MCF 10A (cell line): Measurements from ENCODE around the gene TTC23L. TPM values are rescaled to one million over a fixed set of nuclear protein-coding genes. Genes with fewer than 3 reads are reported as not detected.

ENCODE experiments used
- BruUV-seq: library from RNA; stranded (reverse); fragments of 400-500 nt; replicated peaks from 2 replicates; lab custom pipeline; 2021; lab: Mats Ljungman, UMichigan
- CTCF ChIA-PET: fragments of 300-600 bp; sonication (Branson Sonifier 250); formaldehyde crosslinking; extraction: SDS; loops from one replicate; lab custom pipeline; 2021; ENCODE audit warnings: antibody characterized with exemption, inconsistent platforms; lab: Yijun Ruan, JAX
- POLR2A ChIA-PET: fragments of 300-600, 350-650 bp; sonication (Branson Sonifier 250); formaldehyde crosslinking; extraction: SDS; loops from one replicate; lab custom pipeline; 2020; ENCODE audit warnings: antibody characterized with exemption, inconsistent platforms; lab: Yijun Ruan, JAX
- DNase-seq: peaks from one replicate; pipeline ENCODE4 v3.0.0-alpha.2; 2018; ENCODE audit not compliant: unreplicated experiment
- H3K27ac Mint-ChIP-seq: one replicate; pipeline ENCODE4 v1.8.0; 2022; ENCODE audit warnings: mild to moderate bottlenecking, low read depth, mixed read lengths; ENCODE audit not compliant: unreplicated experiment
- H3K27me3 Mint-ChIP-seq: one replicate; pipeline ENCODE4 v1.8.0; 2022; ENCODE audit warnings: mixed read lengths; ENCODE audit not compliant: insufficient read depth, unreplicated experiment
- H3K36me3 Mint-ChIP-seq: one replicate; pipeline ENCODE4 v1.8.0; 2022; ENCODE audit warnings: mild to moderate bottlenecking, moderate library complexity, mixed read lengths; ENCODE audit not compliant: insufficient read depth, unreplicated experiment
- H3K4me1 Mint-ChIP-seq: one replicate; pipeline ENCODE4 v1.8.0; 2022; ENCODE audit warnings: mixed read lengths; ENCODE audit not compliant: insufficient read depth, unreplicated experiment
- H3K4me3 Mint-ChIP-seq: one replicate; pipeline ENCODE4 v1.8.0; 2022; ENCODE audit warnings: mild to moderate bottlenecking, moderate library complexity, mixed read lengths; ENCODE audit not compliant: unreplicated experiment
- H3K9me3 Mint-ChIP-seq: one replicate; pipeline ENCODE4 v1.8.0; 2022; ENCODE audit warnings: mixed read lengths; ENCODE audit not compliant: unreplicated experiment
- intact Hi-C: fragments of 100-400 bp; cut with micrococcal nuclease; formaldehyde crosslinking; loops from 2 replicates; pipeline ENCODE4 v1.14.1; 2022
- total RNA-seq: library from RNA; stranded (reverse); gene quantifications from 2 replicates; pipeline ENCODE4 v1.2.3, GENCODE V29; 2022
- TF ChIP-seq, protein P1 (sequence below): fragments of 200-600 bp; IDR thresholded peaks from one replicate; pipeline ENCODE4 v1.8.0; 2022; ENCODE audit warnings: antibody characterized with exemption, mild to moderate bottlenecking; ENCODE audit not compliant: unreplicated experiment

The TTC23L gene
- total RNA-seq, 1 experiment from 2014 or later = 0.14 TPM

DNA sequence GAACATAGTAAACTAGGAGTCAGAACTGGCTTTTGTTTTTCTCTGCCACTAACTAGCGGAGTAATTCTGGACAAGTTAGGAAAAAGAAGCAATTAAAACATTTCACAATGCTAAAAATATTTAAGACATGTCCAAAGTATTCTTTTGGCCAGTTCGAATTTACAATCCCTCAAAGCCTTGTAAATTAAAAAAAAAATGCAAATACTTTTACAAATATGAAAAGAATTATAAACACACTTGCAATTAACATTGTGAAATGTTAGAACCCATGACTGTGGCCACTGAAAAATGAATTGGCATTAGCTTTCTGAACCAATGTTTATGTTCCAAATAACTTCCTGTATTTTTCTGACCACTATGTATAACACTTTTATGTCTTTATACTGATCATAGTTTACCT lies 74.1 kb downstream of the TTC23L start:
- CTCF ChIA-PET = interaction anchor here (0.7 to 2.0 kb wide), 2 partner anchors 15 to 915 kb away, joined by 3 to 11 read pairs; no protein-coding TSS in a partner anchor
- no peak for DNase-seq

DNA sequence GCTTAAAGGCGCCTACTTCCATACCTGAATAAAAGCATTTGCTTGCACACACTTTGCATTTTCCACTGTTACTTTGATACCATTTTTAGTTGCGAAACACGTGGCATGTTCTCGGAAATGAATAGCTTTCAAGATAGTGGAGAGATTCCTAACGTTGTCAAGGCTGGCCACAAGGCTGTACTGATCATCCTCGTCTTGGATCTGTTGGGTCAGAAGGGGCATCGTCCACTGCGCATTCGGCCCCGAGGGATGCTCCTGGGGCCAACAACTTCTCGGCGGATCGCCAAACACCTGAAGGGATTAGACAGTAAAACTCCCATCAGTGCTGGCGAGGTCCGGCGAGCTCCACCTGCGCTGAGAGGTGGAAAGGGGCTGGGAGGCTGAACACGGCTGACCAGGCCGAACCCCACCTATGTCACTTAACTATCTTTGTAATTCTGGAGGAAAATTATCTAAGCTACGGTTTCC lies 75.7 kb downstream of the TTC23L start:
- CTCF ChIA-PET = interaction anchor here (0.6 to 2.1 kb wide), 12 partner anchors 9 to 1573 kb away, joined by 3 to 11 read pairs (median 4); partner anchors contain the start of genes DNAJC21 and TTC23L
- no TSS peak for BruUV-seq
- Mint-ChIP-seq H3K4me3 (no peak overlapping the region), H3K4me1 (peaks cover 12% of the 10 kb centered on the region), H3K27me3 (no peaks in the 10 kb centered on the region), H3K36me3 (peaks cover 31% of the 10 kb centered on the region), H3K9me3 (no peaks in the 10 kb centered on the region), H3K27ac (no peak overlapping the region)
- intact Hi-C loops = loop anchor here (1.0 to 10.0 kb wide), 3 partner anchors 14 to 1470 kb away; partner anchors contain the start of genes DNAJC21 and TARS1
- no peak for DNase-seq
- TF ChIP-seq, protein P1, sequence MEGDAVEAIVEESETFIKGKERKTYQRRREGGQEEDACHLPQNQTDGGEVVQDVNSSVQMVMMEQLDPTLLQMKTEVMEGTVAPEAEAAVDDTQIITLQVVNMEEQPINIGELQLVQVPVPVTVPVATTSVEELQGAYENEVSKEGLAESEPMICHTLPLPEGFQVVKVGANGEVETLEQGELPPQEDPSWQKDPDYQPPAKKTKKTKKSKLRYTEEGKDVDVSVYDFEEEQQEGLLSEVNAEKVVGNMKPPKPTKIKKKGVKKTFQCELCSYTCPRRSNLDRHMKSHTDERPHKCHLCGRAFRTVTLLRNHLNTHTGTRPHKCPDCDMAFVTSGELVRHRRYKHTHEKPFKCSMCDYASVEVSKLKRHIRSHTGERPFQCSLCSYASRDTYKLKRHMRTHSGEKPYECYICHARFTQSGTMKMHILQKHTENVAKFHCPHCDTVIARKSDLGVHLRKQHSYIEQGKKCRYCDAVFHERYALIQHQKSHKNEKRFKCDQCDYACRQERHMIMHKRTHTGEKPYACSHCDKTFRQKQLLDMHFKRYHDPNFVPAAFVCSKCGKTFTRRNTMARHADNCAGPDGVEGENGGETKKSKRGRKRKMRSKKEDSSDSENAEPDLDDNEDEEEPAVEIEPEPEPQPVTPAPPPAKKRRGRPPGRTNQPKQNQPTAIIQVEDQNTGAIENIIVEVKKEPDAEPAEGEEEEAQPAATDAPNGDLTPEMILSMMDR = no peak
- POLR2A ChIA-PET = interaction anchor here (0.6 to 8.3 kb wide), 21 partner anchors 9 to 1237 kb away, joined by 3 to 157 read pairs (median 5); partner anchors contain the start of genes AMACR, DNAJC21, LMBRD2 and RAI14

More for the DNA sequence above, 74.1 kb downstream of the TTC23L start:
- no peak overlapping the region for H3K4me3 Mint-ChIP-seq
- intact Hi-C loops = loop anchor here (2.0 to 10.0 kb wide), 2 partner anchors 304 to 1468 kb away; partner anchors contain the start of gene TARS1
- H3K27me3 Mint-ChIP-seq = no peaks in the 10 kb centered on the region
- H3K4me1 Mint-ChIP-seq = peaks cover 12% of the 10 kb centered on the region
- POLR2A ChIA-PET = interaction anchor here (0.6 to 0.9 kb wide), 3 partner anchors 26 to 1546 kb away, joined by 3 read pairs; no protein-coding TSS in a partner anchor
- no peak overlapping the region for H3K27ac Mint-ChIP-seq
- H3K36me3 Mint-ChIP-seq = peaks cover 30% of the 10 kb centered on the region
- BruUV-seq = no TSS peak
- TF ChIP-seq, protein P1 = no peak
- H3K9me3 Mint-ChIP-seq = no peaks in the 10 kb centered on the region

DNA sequence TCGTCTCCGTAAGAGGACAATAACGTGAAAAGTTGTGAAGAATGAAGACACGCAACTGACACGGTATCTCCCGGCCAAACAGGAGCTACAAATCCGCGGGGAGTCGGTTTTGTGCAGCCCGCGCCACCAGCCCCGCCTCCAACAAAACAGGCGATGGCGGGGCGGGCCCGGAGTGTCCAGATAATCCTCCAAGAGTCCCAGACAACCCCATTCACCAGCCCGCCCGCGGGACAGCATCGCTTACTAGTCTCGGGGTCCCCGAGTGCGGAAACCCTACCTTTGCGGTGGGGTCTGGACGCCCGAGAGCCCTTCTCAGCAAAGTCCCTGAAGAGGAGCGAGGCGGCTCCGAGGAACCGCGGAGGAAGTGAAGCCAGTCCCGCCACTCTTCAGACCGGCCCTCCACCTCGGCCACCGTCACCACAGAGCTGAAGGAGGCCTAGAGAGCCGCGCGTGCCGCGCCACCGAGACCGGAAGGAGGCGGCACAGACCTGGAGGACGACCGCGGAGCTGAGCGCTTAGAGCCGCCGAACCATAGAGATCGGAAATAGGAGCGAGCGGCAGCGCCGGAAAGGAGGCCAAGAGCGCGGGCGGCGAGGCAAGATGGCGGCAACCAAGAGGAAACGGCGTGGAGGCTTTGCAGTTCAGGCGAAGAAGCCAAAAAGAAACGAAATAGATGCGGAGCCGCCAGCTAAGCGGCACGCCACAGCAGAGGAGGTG lies 76.3 kb downstream of the TTC23L start, which contains the start of the genes BRIX1 and RAD1:
Gene BRIX1 (plus strand): TSS at position 573 of the 717 bp plus-strand sequence. CDS start 28 bp downstream, at position 601.
Gene RAD1 (minus strand): TSS at position 366 of the 717 bp plus-strand sequence. CDS start 612 bp downstream, outside the sequence.
- peak; percentile 97 for DNase-seq
- Mint-ChIP-seq H3K9me3 (no peaks in the 10 kb centered on the region), H3K27me3 (no peaks in the 10 kb centered on the region), H3K36me3 (peaks cover 34% of the 10 kb centered on the region), H3K27ac (no peak within 1 kb of the TSS), H3K4me1 (peaks cover 12% of the 10 kb centered on the region), H3K4me3 (no peak within 1 kb of the TSS)
- intact Hi-C loops = loop anchor here (1.0 to 10.0 kb wide), 3 partner anchors 14 to 1470 kb away; partner anchors contain the start of genes DNAJC21 and TARS1
- POLR2A ChIA-PET = interaction anchor here (0.6 to 8.3 kb wide), 29 partner anchors 9 to 1237 kb away, joined by 3 to 157 read pairs (median 4); partner anchors contain the start of genes AMACR, DNAJC21, LMBRD2 and SKP2
- CTCF ChIA-PET = interaction anchor here (0.6 to 2.1 kb wide), 13 partner anchors 8 to 1572 kb away, joined by 3 to 11 read pairs (median 4); partner anchors contain the start of gene DNAJC21
- no TSS peak for BruUV-seq
- TF ChIP-seq, protein P1 = no peak
